GM12874 (cell line): Measurements from ENCODE around the gene MAN1A2.

Source experiments
- CTCF ChIP-seq: IDR thresholded peaks from 2 replicates; pipeline ENCODE4 v1.5.1; 2011; ENCODE audit warnings: low read depth, mild to moderate bottlenecking, control low read depth, low read length, moderate library complexity; ENCODE audit not compliant: insufficient read depth

Gene MAN1A2

GRCh38 chr1:117453958-117454357 is 86.7 kb downstream of the MAN1A2 start:
- TF ChIP-seq CTCF = no peak

GRCh38 chr1:117466761-117467160 is 99.5 kb downstream of the MAN1A2 start:
- no peak for TF ChIP-seq CTCF

- TF ChIP-seq CTCF = no peak
Measured at GRCh38 chr1:117467336-117467735, 100.1 kb downstream of the MAN1A2 start.

- no peak for TF ChIP-seq CTCF
Measured at GRCh38 chr1:117473063-117473462, 105.8 kb downstream of the MAN1A2 start.

GRCh38 chr1:117479086-117479485 is 111.8 kb downstream of the MAN1A2 start:
- TF ChIP-seq CTCF = no peak

- TF ChIP-seq CTCF = no peak
Measured at GRCh38 chr1:117481410-117481809, 114.2 kb downstream of the MAN1A2 start.

- TF ChIP-seq CTCF = no peak
Measured at GRCh38 chr1:117493906-117494305, 126.7 kb downstream of the MAN1A2 start.

GRCh38 chr1:117495068-117495467 is 127.8 kb downstream of the MAN1A2 start:
- no peak for TF ChIP-seq CTCF
